Limb (tissue), 2 donors: ENCODE data around the gene MPND.
A peak's percentile ranks its signal among the peaks of the same experiment; 100 is the strongest.

Experiments used
- DNase-seq, 2 donors: peaks; one replicate each; pipeline ENCODE4 v3.0.0-alpha.2; 2016; ENCODE audit errors: extremely low spot score in 2 of 2

The MPND gene

GRCh38 chr19:4400135-4400936 lies 57.0 kb downstream of the MPND start, which contains the start of gene SH3GL1:
TSS of gene SH3GL1 (minus strand) at chr19:4400547. CDS start at chr19:4400368, 179 bp downstream.
- DNase-seq, result peak; percentile 92 to 95

- DNase-seq, result no peak
Observed at GRCh38 chr19:4401769-4402170, 58.4 kb downstream of the MPND start.

GRCh38 chr19:4402171-4403004 lies 59.0 kb downstream of the MPND start, which contains the start of gene CHAF1A:
TSS of gene CHAF1A (plus strand) at chr19:4402640. CDS start at chr19:4402763, 123 bp downstream.
- peak; percentile 99 to 100 for DNase-seq

GRCh38 chr19:4403005-4403761 lies 59.8 kb downstream of the MPND start:
- DNase-seq, result no peak

GRCh38 chr19:4405977-4406376 lies 62.6 kb downstream of the MPND start:
- no peak for DNase-seq

GRCh38 chr19:4406626-4407025 lies 63.3 kb downstream of the MPND start:
- DNase-seq, result no peak

GRCh38 chr19:4409123-4409933 lies 66.0 kb downstream of the MPND start:
- no peak for DNase-seq
